Measurements from ENCODE around the gene GTF2H2C.
"Not testable (repeated sequence)": the region's sequence is repeated elsewhere in the genome, so short reads cannot be mapped to it uniquely, and the experiment has no call there.

GTF2H2C gene

GRCh38 chr5:69583356-69583755, 23.4 kb downstream of the GTF2H2C start:
- not testable (repeated sequence) for H3K27ac Mint-ChIP-seq; H3K9me3 Mint-ChIP-seq; H3K4me1 Mint-ChIP-seq; H3K27me3 Mint-ChIP-seq (ENCODE audit: low read depth); H3K36me3 Mint-ChIP-seq (ENCODE audit: low read depth); H3K4me3 Mint-ChIP-seq

- not testable (repeated sequence) for H3K9me3 Mint-ChIP-seq; H3K27ac Mint-ChIP-seq; H3K36me3 Mint-ChIP-seq (ENCODE audit: low read depth); H3K4me1 Mint-ChIP-seq; H3K4me3 Mint-ChIP-seq; H3K27me3 Mint-ChIP-seq (ENCODE audit: low read depth)
Measured at GRCh38 chr5:69596114-69596840, 36.3 kb downstream of the GTF2H2C start.

GRCh38 chr5:69601947-69602346, 42.0 kb downstream of the GTF2H2C start:
- not testable (repeated sequence) for H3K36me3 Mint-ChIP-seq (ENCODE audit: low read depth); H3K9me3 Mint-ChIP-seq; H3K27me3 Mint-ChIP-seq (ENCODE audit: low read depth); H3K4me1 Mint-ChIP-seq; H3K4me3 Mint-ChIP-seq; H3K27ac Mint-ChIP-seq

GRCh38 chr5:69606839-69607238, 46.8 kb downstream of the GTF2H2C start:
- H3K4me3 Mint-ChIP-seq; H3K4me1 Mint-ChIP-seq; H3K27ac Mint-ChIP-seq; H3K27me3 Mint-ChIP-seq (ENCODE audit: low read depth); H3K9me3 Mint-ChIP-seq; H3K36me3 Mint-ChIP-seq (ENCODE audit: low read depth): not testable (repeated sequence)

GRCh38 chr5:69607750-69608149, 47.8 kb downstream of the GTF2H2C start:
- H3K27ac Mint-ChIP-seq; H3K27me3 Mint-ChIP-seq (ENCODE audit: low read depth); H3K9me3 Mint-ChIP-seq; H3K36me3 Mint-ChIP-seq (ENCODE audit: low read depth); H3K4me1 Mint-ChIP-seq; H3K4me3 Mint-ChIP-seq: not testable (repeated sequence)

DNA sequence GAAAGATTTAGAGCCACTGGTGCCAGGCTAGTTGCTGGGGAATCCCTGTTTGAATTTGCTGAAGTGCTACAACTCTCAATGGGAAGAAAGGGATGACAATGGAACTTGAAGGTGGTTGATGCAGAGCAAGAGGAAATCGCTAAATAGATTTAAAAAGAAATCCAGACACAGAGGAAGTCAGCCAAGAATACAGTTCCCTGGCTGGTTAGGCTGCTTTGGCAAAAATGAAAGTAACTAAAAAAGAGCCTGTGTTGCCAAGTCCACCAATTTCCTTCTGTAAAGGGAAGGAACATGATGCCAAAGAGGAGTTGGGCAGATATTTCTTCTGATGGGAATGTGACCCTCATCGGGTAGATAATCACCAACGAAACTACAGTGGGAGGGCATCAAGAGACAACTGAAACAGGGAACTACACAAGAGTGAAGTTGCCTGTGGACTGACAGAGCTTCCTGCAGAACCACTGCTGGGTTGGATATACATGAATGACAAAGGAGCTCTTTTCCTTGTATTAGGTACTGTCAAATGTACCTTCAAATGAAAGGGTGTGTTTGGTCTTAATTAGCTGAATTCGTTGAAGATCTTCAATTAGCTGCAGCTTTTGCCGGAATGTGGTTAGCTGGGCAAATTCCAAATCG, 49.0 kb downstream of the GTF2H2C start:
- H3K4me1 Mint-ChIP-seq; H3K9me3 Mint-ChIP-seq; H3K36me3 Mint-ChIP-seq (ENCODE audit: low read depth); H3K4me3 Mint-ChIP-seq; H3K27me3 Mint-ChIP-seq (ENCODE audit: low read depth); H3K27ac Mint-ChIP-seq: not testable (repeated sequence)

DNA sequence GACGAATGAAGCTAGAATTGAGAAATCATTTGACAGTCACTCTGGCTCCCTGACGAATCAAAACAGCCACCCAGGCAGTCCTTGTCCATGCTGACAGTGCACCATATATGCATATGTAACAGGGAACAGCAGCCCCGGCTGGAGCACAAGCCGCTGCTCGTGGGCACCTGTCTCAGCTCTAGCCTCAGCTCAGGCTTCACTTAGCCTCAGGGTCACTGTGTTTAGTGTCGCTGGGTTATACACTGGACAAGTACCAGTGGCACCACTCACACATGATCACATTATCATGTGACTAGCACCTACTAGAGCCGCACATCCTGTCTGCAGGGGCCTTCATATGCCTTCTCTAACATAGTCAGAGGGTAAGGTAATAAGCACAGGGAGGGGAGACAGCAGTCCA, 54.9 kb downstream of the GTF2H2C start:
- H3K36me3 Mint-ChIP-seq (ENCODE audit: low read depth); H3K9me3 Mint-ChIP-seq; H3K4me3 Mint-ChIP-seq; H3K27ac Mint-ChIP-seq; H3K27me3 Mint-ChIP-seq (ENCODE audit: low read depth); H3K4me1 Mint-ChIP-seq: not testable (repeated sequence)

- not testable (repeated sequence) for H3K27me3 Mint-ChIP-seq (ENCODE audit: low read depth); H3K36me3 Mint-ChIP-seq (ENCODE audit: low read depth); H3K9me3 Mint-ChIP-seq; H3K27ac Mint-ChIP-seq; H3K4me1 Mint-ChIP-seq; H3K4me3 Mint-ChIP-seq
Measured at GRCh38 chr5:69631879-69632278, 71.9 kb downstream of the GTF2H2C start.

Measured in nephron (organoid).